Gastroesophageal sphincter (tissue), 4 donors: ENCODE results near the gene NECAP2. TPM values are rescaled to one million over a fixed set of nuclear protein-coding genes. Genes with fewer than 3 reads are reported as not detected.

ENCODE experiments used
- ATAC-seq: fragments of 150-250 bp; one replicate; pipeline ENCODE4 v1.9.1; 2016; ENCODE audit warnings: mild to moderate bottlenecking, moderate library complexity
- H3K27ac ChIP-seq, 4 donors: fragments of 200-600 bp; sonication (generic) in 3 of 4; 1 replicate in 3 of 4; 2 replicates in 1 of 4; pipeline ENCODE4 v1.5.1; 2016 to 2019
- H3K27me3 ChIP-seq: fragments of 200-600 bp; sonication (generic); one replicate; pipeline ENCODE4 v1.5.1; 2019
- H3K36me3 ChIP-seq, 2 donors: fragments of 200-600 bp; sonication (generic); one replicate each; pipeline ENCODE4 v1.5.1; 2019; ENCODE audit warnings: control low read depth in 1 of 2
- H3K4me1 ChIP-seq, 3 donors: fragments of 200-600 bp; sonication (generic); 1 replicate in 2 of 3; 2 replicates in 1 of 3; pipeline ENCODE4 v1.5.1; 2016 to 2019; ENCODE audit warnings: control low read depth in 2 of 3
- H3K4me3 ChIP-seq, 2 donors: fragments of 200-600 bp; sonication (generic); one replicate each; pipeline ENCODE4 v1.5.1; 2019; ENCODE audit warnings: mild to moderate bottlenecking in 1 of 2, moderate library complexity in 1 of 2
- H3K9me3 ChIP-seq, 3 donors: fragments of 200-600 bp; sonication (generic); one replicate each; pipeline ENCODE4 v1.5.1; 2017 to 2019; ENCODE audit warnings: control low read depth in 2 of 3
- CTCF ChIP-seq, 4 experiments: fragments of 200-600 bp in 2 of 4; fragments of 450-650 bp in 2 of 4; sonication (generic) in 1 of 4; IDR thresholded peaks; one replicate each; pipeline ENCODE4 v1.5.1; 2017 to 2019; ENCODE audit warnings: antibody characterized with exemption in 4 of 4, mild to moderate bottlenecking in 2 of 4, moderate library complexity in 2 of 4
- EP300 ChIP-seq: sonication (generic); formaldehyde crosslinking; IDR thresholded peaks from one replicate; pipeline ENCODE4 v1.6.1; 2017; ENCODE audit warnings: antibody characterized with exemption, mild to moderate bottlenecking
- POLR2A ChIP-seq, 2 donors: fragments of 450-650 bp; IDR thresholded peaks; one replicate each; pipeline ENCODE4 v1.6.1; 2017; ENCODE audit warnings: antibody characterized with exemption in 2 of 2, mild to moderate bottlenecking in 2 of 2, moderate library complexity in 1 of 2
- POLR2AphosphoS5 ChIP-seq: sonication (generic); formaldehyde crosslinking; IDR thresholded peaks from one replicate; pipeline ENCODE4 v1.6.1; 2017; ENCODE audit warnings: antibody characterized with exemption
- WGBS, 2 donors: methylation state at CpG; one replicate each; pipeline ENCODE4 v1.1.5; 2018; ENCODE audit warnings: low coverage in 1 of 2; 5-methylcytosine and 5-hydroxymethylcytosine counted together
- total RNA-seq, 4 donors: library from RNA; depleted of rRNA; stranded (reverse); fragments of >200 nt; gene quantifications; one replicate each; pipeline ENCODE4 v1.1.0, GENCODE V29; 2016

Gene NECAP2
- total RNA-seq, 4 donors from 2014 or later: 31.4 to 43.2 (median 37.6) TPM

- ATAC-seq: no peak
- H3K27ac ChIP-seq: peak overlapping the region in 1 of 4 donors; percentile 10
These were observed 18.3 kb downstream of the NECAP2 start for GRCh38 chr1:16458831-16459230.

GRCh38 chr1:16459352-16459925, 18.9 kb downstream of the NECAP2 start:
- no peaks in the 10 kb centered on the region for H3K27me3 ChIP-seq
- 59 to 80% methylated on average over 1 to 5 of the region's 6 CpGs for WGBS, 2 donors
- TF ChIP-seq POLR2A (IDR thresholded peaks at IDR 0.05): no peak
- no peak for TF ChIP-seq CTCF (IDR thresholded peaks at IDR 0.05)
- no peak for ATAC-seq
- no peaks in the 10 kb centered on the region for H3K9me3 ChIP-seq
- peaks cover 0 to 10% (median 0%) of the 10 kb centered on the region in 3 donors for H3K4me1 ChIP-seq
- H3K4me3 ChIP-seq: no peak overlapping the region
- peak overlapping the region in 1 of 4 donors; percentile 10 for H3K27ac ChIP-seq
- H3K36me3 ChIP-seq: peaks cover 0 to 88% of the 10 kb centered on the region in 2 donors

More at GRCh38 chr1:16458831-16459230, 18.3 kb downstream of the NECAP2 start:
- TF ChIP-seq CTCF (IDR thresholded peaks at IDR 0.05) (no peak), EP300 (no peak), POLR2AphosphoS5 (no peak), POLR2A (IDR thresholded peaks at IDR 0.05) (no peak)
- H3K9me3 ChIP-seq: no peaks in the 10 kb centered on the region
- H3K4me3 ChIP-seq: no peak overlapping the region
- 65% methylated on average over 2 of the region's 6 CpGs; no CpG with 5 or more reads in 1 of the 2 donors for WGBS, 2 donors
- no peaks in the 10 kb centered on the region for H3K27me3 ChIP-seq
- peaks cover 0 to 10% (median 0%) of the 10 kb centered on the region in 3 donors for H3K4me1 ChIP-seq
- peaks cover 0 to 94% of the 10 kb centered on the region in 2 donors for H3K36me3 ChIP-seq

GRCh38 chr1:16461681-16462080, 21.2 kb downstream of the NECAP2 start:
- Histone ChIP-seq H3K4me1 (peaks cover 0 to 10% (median 0%) of the 10 kb centered on the region in 3 donors), H3K9me3 (no peaks in the 10 kb centered on the region), H3K4me3 (no peak overlapping the region), H3K27me3 (no peaks in the 10 kb centered on the region), H3K27ac (no peak overlapping the region), H3K36me3 (peaks cover 0 to 79% of the 10 kb centered on the region in 2 donors)
- 60% methylated on average over 1 of the region's 3 CpGs; no CpG with 5 or more reads in 1 of the 2 donors for WGBS, 2 donors
- TF ChIP-seq CTCF (IDR thresholded peaks at IDR 0.05): no peak
- no peak for TF ChIP-seq POLR2AphosphoS5
- no peak for TF ChIP-seq EP300
- no peak for TF ChIP-seq POLR2A (IDR thresholded peaks at IDR 0.05)
- ATAC-seq: no peak

GRCh38 chr1:16462773-16463330, 22.3 kb downstream of the NECAP2 start:
- peaks cover 0 to 10% (median 0%) of the 10 kb centered on the region in 3 donors for H3K4me1 ChIP-seq
- H3K36me3 ChIP-seq: peaks cover 0 to 68% of the 10 kb centered on the region in 2 donors
- no peak overlapping the region for H3K4me3 ChIP-seq
- H3K27me3 ChIP-seq: no peaks in the 10 kb centered on the region
- ATAC-seq: no peak
- no peak overlapping the region for H3K27ac ChIP-seq
- H3K9me3 ChIP-seq: no peaks in the 10 kb centered on the region
- 78 to 82% methylated on average over 6 to 7 of the region's 7 CpGs for WGBS, 2 donors
- TF ChIP-seq EP300: no peak
- TF ChIP-seq CTCF (IDR thresholded peaks at IDR 0.05): no peak

GRCh38 chr1:16464917-16465625, 24.5 kb downstream of the NECAP2 start:
- ATAC-seq: no peak
- no peaks in the 10 kb centered on the region for H3K4me1 ChIP-seq
- no peak overlapping the region for H3K4me3 ChIP-seq
- WGBS, 2 donors: 86 to 88% methylated on average over 6 to 8 of the region's 21 CpGs
- no peaks in the 10 kb centered on the region for H3K9me3 ChIP-seq
- H3K27ac ChIP-seq: no peak overlapping the region
- no peak for TF ChIP-seq POLR2A (IDR thresholded peaks at IDR 0.05)
- TF ChIP-seq POLR2AphosphoS5: no peak
- no peak for TF ChIP-seq CTCF (IDR thresholded peaks at IDR 0.05)
- peaks cover 0 to 47% of the 10 kb centered on the region in 2 donors for H3K36me3 ChIP-seq
- H3K27me3 ChIP-seq: no peaks in the 10 kb centered on the region
